A549 treated with RU486 at 1 μM for 4 hours (cell line): ENCODE results near the gene LRP5. TPM values are rescaled to one million over a fixed set of nuclear protein-coding genes. Genes with fewer than 3 reads are reported as not detected.

Source experiments
- total RNA-seq: library from RNA; stranded (reverse); fragments of 200-300 nt; extraction: Qiagen RNA extraction; gene quantifications from 5 replicates; pipeline ENCODE4 v1.2.3, GENCODE V29; 2022; ENCODE audit warnings: low read depth

The LRP5 gene
- total RNA-seq: 35.4 to 60.1 TPM (median 55.2 TPM) in 5 replicates

DNA sequence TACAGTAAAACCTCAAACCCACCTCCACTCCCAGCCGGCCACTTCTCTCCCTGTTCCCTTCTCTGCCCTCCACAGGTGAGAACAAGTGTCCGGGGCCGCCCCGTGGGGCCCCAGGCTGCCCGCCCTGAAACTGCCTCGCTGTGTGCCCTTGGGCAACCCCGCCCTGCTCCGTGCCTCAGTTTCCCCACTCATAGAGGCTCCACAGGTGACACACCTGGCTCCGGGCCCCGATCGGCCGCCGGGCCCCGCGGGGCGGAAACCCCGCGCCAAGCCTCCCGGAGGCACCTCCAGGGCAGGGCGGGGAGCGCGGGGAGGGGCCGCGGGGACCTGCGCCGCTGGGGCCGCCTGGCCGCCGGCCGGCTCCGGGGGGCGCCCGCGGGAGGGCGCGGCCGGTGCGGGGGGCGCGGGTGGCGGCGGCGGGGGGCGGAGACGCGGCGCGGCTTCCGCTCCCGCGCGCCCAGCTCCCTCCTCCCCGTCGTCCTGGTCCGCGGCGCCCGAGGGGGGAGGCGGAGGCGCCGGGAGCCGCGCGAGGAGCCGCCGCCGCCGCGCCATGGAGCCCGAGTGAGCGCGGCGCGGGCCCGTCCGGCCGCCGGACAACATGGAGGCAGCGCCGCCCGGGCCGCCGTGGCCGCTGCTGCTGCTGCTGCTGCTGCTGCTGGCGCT, at the start of gene LRP5:
LRP5 (plus strand) TSS at position 475 of the 663 bp plus-strand sequence; CDS start at position 599, 124 bp downstream.

DNA sequence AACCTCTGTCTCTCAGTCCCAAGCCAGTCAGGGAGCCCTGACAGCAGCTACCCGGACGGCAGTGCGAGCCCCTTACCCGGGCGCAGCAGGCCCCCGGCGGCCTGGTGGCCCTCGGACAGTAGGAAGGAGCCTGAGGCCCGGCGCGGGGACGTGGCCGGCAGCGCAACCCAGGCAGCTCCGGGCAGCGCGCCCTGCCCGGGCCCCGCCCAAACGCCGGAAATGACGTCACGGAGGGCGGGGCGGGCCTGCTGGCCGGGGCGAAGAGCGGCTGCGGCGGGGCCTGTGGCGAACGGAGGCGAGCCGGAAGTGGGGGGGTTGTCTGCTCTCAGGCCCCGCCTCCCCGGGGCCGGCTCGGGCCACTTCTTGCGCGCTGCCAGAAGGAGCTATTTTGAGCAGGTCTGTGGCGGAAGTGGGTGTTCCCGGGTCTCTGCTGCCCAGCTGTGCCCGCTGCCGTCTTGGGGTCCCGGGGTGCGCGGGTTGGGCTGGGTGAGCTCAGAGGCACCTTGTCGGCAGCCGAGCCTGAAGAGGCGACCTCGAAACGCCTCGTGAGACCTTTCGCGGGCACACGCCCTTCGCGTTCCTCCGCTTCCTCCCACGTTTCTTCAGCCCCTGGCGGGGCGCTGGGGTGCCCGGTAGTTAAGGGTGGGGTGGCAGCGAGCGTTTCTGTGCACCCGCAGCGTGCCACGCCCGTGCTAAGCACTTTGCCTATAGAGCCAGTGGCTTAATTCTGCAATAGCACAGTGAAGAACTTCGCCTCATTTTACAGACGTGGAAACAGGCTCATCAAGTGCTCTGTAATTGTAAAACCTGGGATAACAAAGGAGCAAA, 40.4 kb upstream of the LRP5 start, which contains the start of gene C11orf24:
C11orf24 (minus strand) TSS at position 193 of the 828 bp plus-strand sequence. CDS start 8,206 bp downstream, outside the sequence.

DNA sequence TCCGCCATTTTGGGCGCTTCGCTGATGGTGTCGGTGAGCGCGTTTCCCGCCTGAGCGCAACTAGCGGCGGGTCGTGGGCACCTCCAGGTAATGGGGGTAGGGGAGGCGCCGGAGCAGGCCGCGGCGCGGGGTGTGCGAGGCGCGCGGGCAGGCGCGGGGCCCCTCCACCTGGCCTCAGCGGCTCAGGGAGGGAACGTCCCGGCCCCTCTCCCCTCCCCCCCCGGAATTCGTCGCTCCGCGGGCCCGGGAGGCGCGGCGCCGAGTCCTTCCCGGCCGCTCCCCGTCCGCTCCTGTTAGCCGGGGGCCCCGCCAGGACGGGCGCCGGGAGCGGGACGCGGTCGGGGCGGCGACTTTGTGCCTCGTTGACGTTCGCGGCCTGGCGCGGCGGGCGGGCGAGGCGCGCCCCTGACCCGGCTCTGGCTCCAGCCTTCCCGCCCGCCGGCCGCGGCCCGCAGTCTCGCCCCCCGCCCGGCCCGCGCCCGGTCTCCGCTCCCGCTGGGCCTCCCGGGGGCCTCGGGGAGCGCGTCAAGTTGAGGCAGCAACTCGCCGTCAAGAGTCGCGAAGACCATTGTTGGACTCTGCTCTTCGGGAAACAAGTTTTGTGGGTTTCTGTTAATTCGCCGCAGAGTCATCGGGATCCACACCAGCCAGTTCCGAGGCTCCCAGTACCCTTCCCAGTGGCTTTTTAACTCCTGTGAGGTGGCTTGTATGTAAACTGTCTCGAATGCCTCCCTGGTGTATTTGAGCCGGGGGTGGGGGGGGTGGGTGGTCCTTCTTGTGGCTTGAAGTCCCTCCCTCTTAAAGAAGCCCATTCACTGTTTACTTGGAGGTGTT, 148.6 kb downstream of the LRP5 start, which contains the start of gene PPP6R3:
PPP6R3 (plus strand) TSS at position 12 of the 834 bp plus-strand sequence. CDS start 76,913 bp downstream, outside the sequence.

Other genes starting within 250 kb of the LRP5 start
- 26.8 to 33.1 TPM (median 31.7 TPM) in 5 replicates for gene CHKA, start 191.2 kb upstream of the LRP5 start, total RNA-seq
- gene KMT5B, start 99.3 kb upstream of the LRP5 start, total RNA-seq: 16.0 to 27.8 TPM (median 20.5 TPM) in 5 replicates
- gene C11orf24, start 40.6 kb upstream of the LRP5 start, total RNA-seq: 52.4 to 67.6 TPM (median 62.9 TPM) in 5 replicates
- 47.2 to 56.1 TPM (median 54.0 TPM) in 5 replicates for gene PPP6R3, start 148.2 kb downstream of the LRP5 start, total RNA-seq